Stimulated activated CD8-positive, alpha-beta memory T cell treated with anti-CD3 and anti-CD28 coated beads, Interleukin-7, amount 100 ng/mL, for 4 hours (primary cell): ENCODE data around the gene SHB.
"Not testable (repeated sequence)": the region's sequence is repeated elsewhere in the genome, so short reads cannot be mapped to it uniquely, and the experiment has no call there.

Experiments used
- DNase-seq, 2 donors: peaks; one replicate each; pipeline ENCODE4 v3.0.0-alpha.2; 2020; ENCODE audit warnings: low read depth in 2 of 2

SHB gene

GRCh38 chr9:37969558-37970300, 99.3 kb downstream of the SHB start:
- no peak for DNase-seq

GRCh38 chr9:37969130-37969529, 99.9 kb downstream of the SHB start:
- no peak for DNase-seq

DNA sequence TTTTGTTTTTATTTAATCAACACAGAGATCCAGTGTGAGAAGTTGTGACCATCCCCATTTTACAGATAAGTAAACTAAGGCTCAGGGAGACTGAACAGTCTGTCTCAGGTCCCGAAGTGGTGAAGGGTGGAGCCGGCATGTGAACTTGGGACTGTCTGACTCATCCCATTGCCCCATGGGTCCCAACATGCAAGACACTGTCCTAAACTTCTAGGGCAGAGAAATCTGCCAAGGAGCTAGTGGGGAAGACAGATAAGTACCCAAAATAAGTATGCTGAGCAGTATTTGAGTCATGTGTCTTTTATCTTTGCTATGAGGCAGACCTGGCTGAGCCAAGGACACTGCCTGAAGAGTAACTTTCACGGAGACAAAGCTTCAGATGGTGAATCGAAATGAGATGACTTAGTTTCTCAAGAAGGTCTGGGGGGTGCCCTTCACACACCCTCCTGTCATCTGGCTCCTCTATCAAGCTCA, 100.8 kb downstream of the SHB start:
- no peak for DNase-seq

DNA sequence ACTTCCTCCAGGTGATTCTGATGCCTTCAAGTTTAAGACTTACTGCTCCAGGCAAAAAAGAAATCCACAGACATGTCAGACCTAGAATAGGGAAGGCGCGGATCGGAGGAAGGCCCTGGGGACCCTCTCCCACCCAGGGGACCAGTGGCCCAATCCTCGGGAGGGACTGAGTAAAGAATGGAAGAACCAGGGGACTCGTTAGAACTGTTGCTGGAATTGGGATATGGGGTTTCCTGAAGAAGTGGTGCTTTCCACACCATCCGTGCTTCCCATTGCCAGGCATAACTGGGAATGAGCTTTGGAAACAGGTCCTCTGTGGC, 101.3 kb downstream of the SHB start:
- DNase-seq = no peak

DNA sequence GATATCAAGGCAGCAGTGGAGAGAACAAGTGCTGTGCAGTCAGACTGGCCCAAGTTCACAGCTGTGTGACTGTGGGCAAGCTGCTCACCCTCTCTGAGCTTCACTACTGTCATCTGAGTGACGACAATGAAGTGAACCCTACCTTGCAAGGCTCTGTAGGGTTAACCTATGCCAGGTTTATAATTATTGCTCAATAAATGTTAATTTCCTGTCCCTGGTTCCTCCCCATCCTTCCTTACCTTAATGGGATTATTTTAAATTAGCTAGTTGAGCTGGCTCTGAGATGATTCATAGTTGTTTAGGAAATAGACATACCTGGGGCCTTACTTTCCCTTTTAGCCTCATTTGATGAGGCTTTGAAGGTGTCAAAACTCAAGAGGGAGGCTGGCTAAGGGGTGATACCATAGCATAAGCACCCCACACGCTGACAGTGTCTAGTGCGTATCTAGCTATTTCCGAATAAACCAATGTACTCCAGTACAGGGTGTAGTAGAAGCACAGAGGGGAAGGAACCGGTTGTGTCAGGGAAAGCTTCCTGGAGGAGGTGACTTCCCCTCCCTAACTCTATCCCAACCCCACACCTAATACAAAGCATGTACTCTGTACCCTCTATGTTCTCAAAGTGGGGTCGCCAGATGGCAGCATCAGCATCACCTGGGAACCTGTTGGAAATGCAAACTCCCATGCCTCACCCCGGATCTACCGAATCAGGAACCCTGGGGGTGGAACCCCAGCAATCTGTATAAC, 101.8 kb downstream of the SHB start:
- DNase-seq = no peak

GRCh38 chr9:37966412-37967013, 102.5 kb downstream of the SHB start:
- DNase-seq = no peak

DNA sequence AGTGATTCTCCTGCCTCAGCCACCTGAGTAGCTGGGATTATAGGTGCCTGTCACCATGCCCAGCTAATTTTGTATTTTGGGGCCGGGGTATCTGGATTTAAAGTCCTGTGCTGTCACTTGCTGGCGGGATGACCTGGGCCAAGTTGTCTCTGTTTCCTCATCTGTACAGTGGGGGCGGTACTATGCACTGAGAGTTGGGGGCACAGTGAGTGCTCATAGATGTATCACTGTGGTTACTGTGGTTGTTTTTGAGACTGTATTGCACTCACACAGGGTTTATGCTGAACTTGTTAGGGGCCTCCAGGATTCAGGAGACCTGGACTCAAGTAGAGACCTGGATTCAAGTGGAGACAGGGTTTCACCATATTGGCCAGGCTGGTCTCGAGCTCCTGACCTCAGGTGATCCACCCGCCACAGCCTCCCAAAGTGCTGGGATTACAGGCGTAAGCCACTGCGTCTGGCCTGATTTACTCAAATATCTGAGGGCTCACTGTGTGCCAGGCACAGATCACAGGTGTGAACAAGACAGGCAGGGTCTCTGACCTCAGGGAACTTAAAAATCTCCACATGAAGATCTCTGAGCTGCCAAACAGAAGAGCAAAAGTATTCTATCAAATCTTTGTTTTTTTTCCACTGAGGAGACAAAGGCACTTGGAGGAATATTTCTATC, 103.2 kb downstream of the SHB start:
- DNase-seq = not testable (repeated sequence)

DNA sequence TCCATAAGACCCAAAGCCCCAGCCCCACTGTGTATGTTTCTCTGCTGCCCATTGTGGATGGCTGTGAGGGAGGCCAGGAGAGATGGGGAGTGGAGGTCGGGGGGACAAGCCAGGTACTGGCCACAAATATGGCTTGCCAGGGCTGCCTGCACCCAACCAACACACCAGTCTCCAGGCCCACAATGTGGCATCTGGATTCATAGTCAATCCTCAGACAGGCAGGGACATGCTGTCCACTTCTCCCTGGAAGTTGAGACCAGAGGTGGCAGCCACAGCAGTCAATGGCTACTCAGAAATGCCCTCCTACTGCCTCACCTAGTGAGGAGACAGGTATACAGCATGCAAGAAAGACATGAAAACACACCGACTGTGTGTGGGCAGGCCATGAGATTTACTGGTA, 103.9 kb downstream of the SHB start:
- DNase-seq = no peak

- no peak for DNase-seq
Measured at GRCh38 chr9:37964740-37965081, 104.3 kb downstream of the SHB start.

- no peak for DNase-seq
Measured at GRCh38 chr9:37963936-37964739, 104.9 kb downstream of the SHB start.

DNA sequence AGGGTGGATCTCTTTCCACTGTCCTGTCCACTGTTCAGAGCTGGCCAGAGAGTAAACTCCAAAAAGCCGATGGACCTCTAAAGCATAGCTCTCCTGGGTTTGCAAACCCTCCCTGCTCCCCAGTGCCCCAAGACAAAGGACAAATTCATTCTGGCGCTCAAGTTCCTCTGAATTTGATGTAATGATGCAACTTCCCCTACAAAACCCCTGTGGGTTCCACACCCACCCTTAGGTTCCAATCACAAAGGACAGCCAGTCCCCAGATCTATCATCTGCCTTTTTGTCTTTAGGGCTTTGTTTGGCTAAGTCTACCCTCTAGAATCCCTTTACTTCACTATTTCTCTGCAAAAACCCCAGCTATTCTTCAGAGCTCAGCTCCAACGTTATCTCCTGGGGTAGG, 107.7 kb downstream of the SHB start:
- DNase-seq = no peak

GRCh38 chr9:37960631-37961030, 108.4 kb downstream of the SHB start:
- DNase-seq = no peak

DNA sequence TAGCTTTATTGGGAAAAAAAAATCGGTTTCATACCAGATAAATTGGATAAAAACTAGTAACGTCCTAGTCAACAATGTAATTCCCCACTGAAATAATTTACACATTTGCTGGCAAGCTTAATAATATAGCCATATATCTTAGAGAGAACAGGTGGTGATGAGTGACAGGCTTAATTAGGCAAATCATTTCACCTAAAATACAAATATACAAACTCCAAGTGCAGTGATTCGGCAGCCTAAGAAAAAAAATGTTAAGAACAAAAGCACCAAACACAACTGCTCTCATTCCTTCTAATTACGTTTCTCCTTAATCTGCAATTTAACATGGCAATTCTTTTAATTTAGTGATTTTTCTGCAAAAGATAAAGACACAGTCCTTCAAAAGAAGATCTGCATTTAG, 109.1 kb downstream of the SHB start:
- no peak for DNase-seq

DNA sequence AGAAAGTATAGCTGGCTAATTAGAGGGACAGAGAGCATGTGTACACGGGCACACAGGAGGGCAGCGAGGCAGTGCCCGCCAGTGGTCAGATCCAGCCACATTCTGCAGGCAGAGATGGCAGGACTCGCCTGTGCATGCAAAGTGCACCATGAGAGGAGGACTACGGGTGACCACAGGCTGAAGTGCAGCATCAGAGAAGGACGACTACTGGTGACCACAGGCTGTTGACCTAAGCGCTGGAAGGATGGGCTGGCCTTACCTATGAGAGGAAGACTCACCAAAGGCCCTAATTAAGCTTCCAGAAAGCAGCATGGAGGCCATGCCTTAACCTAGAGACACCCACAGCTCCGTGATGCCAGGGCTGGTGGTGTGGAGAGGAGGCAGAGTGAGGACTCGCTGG, 110.9 kb downstream of the SHB start:
- no peak for DNase-seq

DNA sequence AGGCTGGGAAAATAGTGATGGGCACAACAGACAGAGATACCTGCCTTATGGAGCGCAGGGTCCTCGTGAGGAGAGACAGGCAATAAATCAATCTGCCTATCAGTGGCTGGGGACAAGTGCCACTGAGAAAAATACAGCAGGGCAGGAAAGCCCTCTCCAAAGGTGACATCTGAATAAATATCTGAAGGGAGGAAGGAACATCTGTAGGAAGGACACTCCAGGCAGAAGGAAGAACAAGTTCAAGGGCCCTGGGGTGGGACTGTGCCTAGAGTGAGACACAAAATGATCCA, 111.4 kb downstream of the SHB start:
- no peak for DNase-seq

DNA sequence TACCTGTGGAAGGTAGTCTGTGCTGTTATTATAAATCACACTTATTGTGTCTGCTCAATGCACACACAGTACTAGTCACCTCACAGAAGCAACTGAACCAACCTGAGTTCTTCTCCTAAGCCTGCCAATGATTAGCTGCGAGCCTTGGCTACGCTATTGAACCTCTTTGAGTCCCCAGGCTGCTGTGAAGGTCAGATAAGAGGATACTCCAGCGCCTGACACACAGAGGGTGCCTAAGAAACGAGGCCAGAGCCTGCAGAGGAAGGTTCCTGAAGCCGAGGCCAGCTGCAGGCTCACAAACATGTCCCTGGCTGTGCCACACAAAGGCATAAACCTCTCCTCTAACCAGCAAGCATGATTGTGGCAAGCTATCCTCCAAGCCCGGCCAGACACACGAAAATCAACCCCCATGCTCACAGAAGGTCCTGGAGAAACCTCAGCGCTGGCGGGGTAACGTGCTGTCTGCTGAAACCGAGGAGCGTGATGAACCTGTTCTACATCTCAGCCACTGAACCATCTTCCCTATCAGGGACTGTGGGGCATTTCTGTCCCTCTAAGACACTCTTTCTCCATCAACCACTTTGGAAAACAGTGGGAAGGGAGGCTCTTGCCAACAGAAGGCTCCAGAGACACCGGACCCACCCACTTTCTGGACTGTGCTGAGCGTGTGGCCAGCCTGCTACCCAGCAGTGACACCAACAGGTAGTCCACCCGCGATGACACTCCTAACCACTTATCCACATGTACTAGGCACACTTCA, 111.9 kb downstream of the SHB start:
- DNase-seq = no peak

DNA sequence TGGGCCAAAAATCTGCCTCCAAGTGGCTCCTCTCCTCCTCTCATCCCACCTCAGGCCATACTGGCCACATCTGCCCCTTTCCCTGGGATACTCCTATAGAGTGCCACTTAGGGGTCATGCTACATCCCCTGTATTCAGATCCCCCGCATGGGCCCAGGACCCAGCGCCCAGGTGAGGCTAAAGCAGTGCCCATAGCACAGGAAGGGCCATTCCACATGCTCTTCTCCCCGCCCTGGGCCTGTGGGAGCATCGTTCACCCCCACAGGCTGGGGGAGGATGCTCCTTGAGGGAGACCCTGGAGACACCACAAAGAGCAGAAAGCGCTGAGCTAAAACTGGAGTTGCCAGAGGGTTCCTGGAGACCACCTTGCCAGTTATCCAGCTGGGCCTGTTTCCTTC, 112.6 kb downstream of the SHB start:
- no peak for DNase-seq

DNA sequence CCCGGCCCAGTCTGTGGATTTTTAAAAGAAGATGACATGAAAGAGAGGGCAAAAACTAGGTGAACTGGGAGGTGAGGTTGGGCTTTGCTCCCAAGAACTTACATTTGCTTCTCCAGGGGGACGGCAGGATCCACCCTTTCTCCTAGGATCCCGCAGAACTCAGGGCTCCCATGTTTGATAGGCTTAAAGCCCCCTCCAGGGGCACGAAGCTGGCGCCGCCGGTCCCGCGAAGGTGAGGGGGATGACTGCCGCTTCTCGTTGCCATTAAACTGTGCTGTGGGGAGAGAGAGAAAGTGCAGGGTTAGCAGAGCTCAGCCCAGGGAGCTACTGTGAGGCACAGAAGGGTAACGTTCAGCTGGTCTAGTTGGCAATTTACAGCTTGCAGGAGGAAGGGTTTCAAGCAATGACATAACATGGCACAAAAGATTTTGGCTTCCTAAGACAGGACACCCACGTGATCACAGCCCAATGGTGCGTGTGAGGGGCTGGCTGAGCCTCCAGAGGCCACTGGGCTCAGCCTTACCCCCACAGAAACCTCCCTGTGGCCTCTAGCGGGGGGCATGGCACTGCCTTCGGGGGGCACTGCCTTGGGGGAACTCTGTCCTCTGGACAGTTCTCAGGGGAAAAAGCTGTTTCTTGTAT, 113.1 kb downstream of the SHB start:
- DNase-seq = no peak

DNA sequence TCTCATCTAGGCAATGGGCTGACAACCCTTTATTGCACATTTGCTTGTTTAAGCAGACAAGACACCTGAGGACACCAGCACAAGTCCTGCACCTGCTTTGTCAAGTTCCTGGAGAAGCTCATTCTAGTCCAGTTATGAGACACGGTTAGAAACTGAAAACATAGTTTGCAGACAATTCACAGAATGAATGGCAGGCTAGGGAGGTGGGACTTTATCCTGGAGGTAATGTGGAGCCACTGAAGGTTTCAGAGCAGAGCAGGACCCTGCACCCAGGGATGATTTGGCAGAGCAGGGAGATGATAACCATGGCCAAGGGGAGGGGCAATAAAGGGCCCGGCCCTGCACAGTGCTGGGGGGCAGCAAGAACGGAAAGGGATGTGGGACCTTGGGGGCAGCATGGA, 114.4 kb downstream of the SHB start:
- DNase-seq = no peak

GRCh38 chr9:37953775-37954437, 115.1 kb downstream of the SHB start:
- DNase-seq = peak in 1 of 2 donors; percentile 29
